HepG2 (cell line): ENCODE measurements around the gene NHERF2. TPM values are rescaled to one million over a fixed set of nuclear protein-coding genes. Genes with fewer than 3 reads are reported as not detected.

Experiments used
- ATAC-seq: fragments of 200-7000 bp; cut with Tn5 transposase; 3 replicates; pipeline ENCODE4 v1.9.1; 2020; ENCODE audit warnings: mild to moderate bottlenecking, moderate library complexity
- BruUV-seq: library from RNA; stranded (reverse); fragments of 400-500 nt; replicated peaks from 2 replicates; lab custom pipeline; 2021; lab: Mats Ljungman, UMichigan
- CTCF ChIA-PET: fragments of 300-600 bp; formaldehyde crosslinking; extraction: SDS; loops from one replicate; lab custom pipeline; 2021; ENCODE audit warnings: low total read pairs, inconsistent platforms, low intra/inter-chr PET ratio; lab: Yijun Ruan, JAX
- POLR2A ChIA-PET: fragments of 350-600 bp; sonication (Branson Sonifier 250); formaldehyde crosslinking; loops from one replicate; lab custom pipeline; 2020; ENCODE audit warnings: antibody characterized with exemption, inconsistent platforms; lab: Yijun Ruan, JAX
- DNase-seq: peaks from one replicate; pipeline ENCODE4 v3.0.0-alpha.2; 2015; ENCODE audit warnings: low spot score
- FAIRE-seq: peaks from 3 replicates; lab custom pipeline; 2011; peaks lifted over from hg19 to GRCh38; lab: Jason Lieb, UNC
- H2AFZ ChIP-seq: one replicate; pipeline ENCODE4 v1.6.1; 2011; ENCODE audit warnings: low read length, inconsistent platforms
- H3K27ac ChIP-seq: fragments of 300-600 bp; 3 replicates; pipeline ENCODE4 v1.8.0; 2011; ENCODE audit warnings: mixed run types, mild to moderate bottlenecking, mixed read lengths, low read length, inconsistent platforms; ENCODE audit not compliant: insufficient read depth; ENCODE audit errors: extremely low read length
- H3K27me3 ChIP-seq, 2 experiments: fragments of 200-600 bp in 1 of 2; 2 replicates in 1 of 2; 3 replicates in 1 of 2; pipeline versions ENCODE4 v1.6.0 to v1.8.0; 2011; ENCODE audit warnings: low read length in 2 of 2, mild to moderate bottlenecking in 2 of 2, moderate library complexity in 2 of 2, inconsistent platforms in 1 of 2; ENCODE audit not compliant: insufficient read depth in 2 of 2, control insufficient read depth in 1 of 2
- H3K36me3 ChIP-seq, 2 experiments: fragments of 200-600 bp in 1 of 2; replicated peaks in 1 of 2; 2 replicates in 1 of 2; 3 replicates in 1 of 2; pipeline versions ENCODE4 v1.5.1 to v1.8.0; 2011; ENCODE audit warnings: low read length in 2 of 2, inconsistent platforms in 1 of 2; ENCODE audit not compliant: insufficient read depth in 2 of 2, control insufficient read depth in 1 of 2
- H3K4me1 ChIP-seq: 2 replicates; pipeline ENCODE4 v1.5.1; 2012; ENCODE audit warnings: low read length, inconsistent platforms; ENCODE audit not compliant: insufficient read depth
- H3K4me2 ChIP-seq: 2 replicates; pipeline ENCODE4 v1.6.0; 2011; ENCODE audit warnings: low read depth, low read length, inconsistent platforms
- H3K4me3 ChIP-seq, 3 experiments: fragments of 200-600 bp in 1 of 3; sonication (generic), shearing (Covaris generic) in 1 of 3; replicated peaks in 1 of 3; 2 replicates each; pipeline ENCODE4 v1.5.1; 2011 to 2016; ENCODE audit warnings: low read length in 3 of 3, inconsistent platforms in 2 of 3, low read depth in 2 of 3, mild to moderate bottlenecking in 2 of 3, control low read depth in 1 of 3, mixed read lengths in 1 of 3; ENCODE audit not compliant: insufficient read depth in 1 of 3
- H3K79me2 ChIP-seq: one replicate; pipeline ENCODE4 v1.6.1; 2011; ENCODE audit warnings: low read length, inconsistent platforms; ENCODE audit not compliant: insufficient read depth
- H3K9ac ChIP-seq: 2 replicates; pipeline ENCODE4 v1.6.0; 2011; ENCODE audit warnings: mild to moderate bottlenecking, low read depth, low read length, inconsistent platforms; ENCODE audit not compliant: insufficient read depth
- H3K9me3 ChIP-seq: 2 replicates; pipeline ENCODE4 v1.5.1; 2012; ENCODE audit warnings: mild to moderate bottlenecking, low read length
- H4K20me1 ChIP-seq: 2 replicates; pipeline ENCODE4 v1.6.0; 2011; ENCODE audit warnings: inconsistent platforms, mild to moderate bottlenecking, low read length, moderate library complexity; ENCODE audit not compliant: insufficient read depth
- AGO2 ChIP-seq: fragments of 200-400 bp; formaldehyde crosslinking; optimal IDR thresholded peaks from 2 replicates; pipeline ENCODE3; 2017; ENCODE audit warnings: mild to moderate bottlenecking, low read depth, low read length, moderate library complexity
- AKAP8 ChIP-seq: sonication (generic); formaldehyde crosslinking; IDR thresholded peaks from 2 replicates; pipeline ENCODE4 v1.5.1; 2020; ENCODE audit warnings: mild to moderate bottlenecking, missing genetic modification reagents
- GABPB1 ChIP-seq: IDR thresholded peaks from 2 replicates; pipeline ENCODE4 v1.6.1; 2016; ENCODE audit warnings: mild to moderate bottlenecking, missing genetic modification reagents, moderate library complexity, missing compliant biosample characterization
- KDM6A ChIP-seq: IDR thresholded peaks from 2 replicates; pipeline ENCODE4 v1.6.1; 2016; ENCODE audit warnings: low read depth
- ZNF446 ChIP-seq: sonication (generic); formaldehyde crosslinking; IDR thresholded peaks from 2 replicates; pipeline ENCODE4 v1.5.0; 2020; ENCODE audit warnings: mild to moderate bottlenecking, missing genetic modification reagents
- ZNF598 ChIP-seq: sonication (generic); formaldehyde crosslinking; IDR thresholded peaks from 2 replicates; pipeline ENCODE4 v1.5.1; 2020; ENCODE audit warnings: mild to moderate bottlenecking, missing genetic modification reagents, borderline replicate concordance
- ZNF674 ChIP-seq: sonication (generic); formaldehyde crosslinking; IDR thresholded peaks from 2 replicates; pipeline ENCODE4 v1.5.0; 2020; ENCODE audit warnings: low read depth, mild to moderate bottlenecking, missing genetic modification reagents
- ZNF781 ChIP-seq: sonication (generic); formaldehyde crosslinking; IDR thresholded peaks from 2 replicates; pipeline ENCODE4 v1.5.1; 2020; ENCODE audit warnings: borderline replicate concordance, mild to moderate bottlenecking, missing genetic modification reagents; ENCODE audit errors: not compliant biosample characterization
- ZSCAN31 ChIP-seq: sonication (generic); formaldehyde crosslinking; IDR thresholded peaks from 2 replicates; pipeline ENCODE4 v1.5.0; 2020; ENCODE audit warnings: low read depth, mild to moderate bottlenecking, missing genetic modification reagents
- WGBS: methylation state at CpG from one replicate; pipeline ENCODE4 v1.1.6; 2017; ENCODE audit warnings: low lambda C conversion rate; 5-methylcytosine and 5-hydroxymethylcytosine counted together
- in situ Hi-C: cut with HindIII; loops from 2 replicates; pipeline ENCODE4 v1.10.0; 2017; ENCODE audit warnings: low pct_unique_long_range_greater_than_20kb; ENCODE audit not compliant: extremely low pct_ligation_motif_present
- intact Hi-C: fragments of 100-400 bp; cut with micrococcal nuclease; formaldehyde crosslinking; loops from one replicate; pipeline ENCODE4 v1.10.0; 2022; ENCODE audit not compliant: unreplicated experiment
- polyA plus RNA-seq, 8 experiments: library from polyadenylated mRNA; depleted of rRNA in 3 of 8; stranded (reverse) in 7 of 8; unstranded in 1 of 8; fragments of >200 nt; fragmentation: Illumina TruSeq in 4 of 8; extraction: Trizol in 4 of 8; gene quantifications; 2 replicates each; pipeline versions ENCODE4 v1.2.1 to v1.2.3, GENCODE V29; 2011 to 2016; ENCODE audit warnings: low read depth in 4 of 8, missing spikeins in 1 of 8, mixed read lengths in 1 of 8; ENCODE audit not compliant: insufficient read depth in 1 of 8
- total RNA-seq, 5 experiments: library from RNA; depleted of rRNA; stranded (reverse); fragments of >200 nt; fragmentation: Illumina TruSeq; extraction: Trizol; gene quantifications; 2 replicates each; pipeline ENCODE4 v1.2.3, GENCODE V29; 2016; ENCODE audit warnings: low read depth in 1 of 5
- TF ChIP-seq, protein P1 (sequence below), 2 experiments: fragments of 450-650 bp in 1 of 2; sonication (generic) in 1 of 2; formaldehyde crosslinking; IDR thresholded peaks; 2 replicates each; pipeline versions ENCODE4 v1.5.0 to v1.8.0; 2020 to 2022; ENCODE audit warnings: mild to moderate bottlenecking in 1 of 2, missing genetic modification reagents in 1 of 2

Gene NHERF2
- total and polyA plus RNA-seq, 2 of the 13 experiments (the other 11 are each of a cell fraction or from before 2014, with no cell fraction given), result 23.7 to 39.3 TPM

GRCh38 chr16:2078691-2079090 is 52.0 kb downstream of the NHERF2 start (continued):
- TF ChIP-seq, protein P1, sequence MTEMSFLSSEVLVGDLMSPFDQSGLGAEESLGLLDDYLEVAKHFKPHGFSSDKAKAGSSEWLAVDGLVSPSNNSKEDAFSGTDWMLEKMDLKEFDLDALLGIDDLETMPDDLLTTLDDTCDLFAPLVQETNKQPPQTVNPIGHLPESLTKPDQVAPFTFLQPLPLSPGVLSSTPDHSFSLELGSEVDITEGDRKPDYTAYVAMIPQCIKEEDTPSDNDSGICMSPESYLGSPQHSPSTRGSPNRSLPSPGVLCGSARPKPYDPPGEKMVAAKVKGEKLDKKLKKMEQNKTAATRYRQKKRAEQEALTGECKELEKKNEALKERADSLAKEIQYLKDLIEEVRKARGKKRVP (CRISPR knock-in tag; IDR thresholded peaks at IDR 0.05), result no peak
- TF ChIP-seq ZNF598 (CRISPR knock-in tag) (no peak), ZNF446 (CRISPR knock-in tag) (no peak), ZNF674 (no peak)

DNA sequence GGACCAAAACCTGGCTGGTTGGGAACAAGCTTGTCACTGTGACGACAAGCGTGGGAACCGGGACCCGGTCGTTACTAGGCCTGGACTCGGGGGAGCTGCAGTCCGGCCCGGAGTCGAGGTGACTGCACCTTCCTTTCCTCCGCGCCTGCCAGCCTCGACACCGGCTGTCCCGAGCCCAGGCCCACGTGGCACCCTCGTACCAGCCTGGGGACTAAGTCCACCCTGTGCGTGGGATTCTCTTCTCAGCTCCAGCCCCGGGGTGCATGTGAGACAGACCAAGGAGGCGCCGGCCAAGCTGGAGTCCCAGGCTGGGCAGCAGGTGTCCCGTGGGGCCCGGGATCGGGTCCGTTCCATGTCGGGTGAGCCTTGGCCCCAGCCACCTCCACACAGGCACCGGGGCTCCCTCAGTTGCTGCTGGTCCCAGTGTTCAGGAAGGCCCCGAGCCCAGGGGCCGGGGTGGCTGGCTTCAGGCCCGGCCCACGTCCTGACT is 52.7 kb downstream of the NHERF2 start:
- POLR2A ChIA-PET, result interaction anchor here (1.0 kb wide), 1 partner anchor 76 kb away, joined by 3 read pairs; the partner anchor contains the start of gene TRAF7

More for the DNA sequence above, 52.7 kb downstream of the NHERF2 start:
- H3K9ac ChIP-seq, result no peak overlapping the region
- CTCF ChIA-PET, result no interaction called here
- intact Hi-C loops, result no loop called here
- H3K27ac ChIP-seq, result no peak overlapping the region
- no peaks in the 10 kb centered on the region for H3K9me3 ChIP-seq
- no TSS peak for BruUV-seq
- H3K27me3 ChIP-seq, result no peaks in the 10 kb centered on the region
- no peak for TF ChIP-seq ZSCAN31 (CRISPR knock-in tag)
- TF ChIP-seq ZNF781 (CRISPR knock-in tag), result no peak
- peak; percentile 1 for TF ChIP-seq AGO2
- no peak for TF ChIP-seq AKAP8 (CRISPR knock-in tag)
- no peak for TF ChIP-seq GABPB1 (CRISPR knock-in tag)
- no peak for TF ChIP-seq KDM6A (CRISPR knock-in tag)
- H2AFZ ChIP-seq, result no peak overlapping the region
- ATAC-seq (no peak), DNase-seq (no peak), FAIRE-seq (no peak)
- H3K36me3 ChIP-seq, result peaks cover 13 to 14% of the 10 kb centered on the region in 2 experiments; a peak in 2 of 5 replicates
- in situ Hi-C loops, result no loop called here
- no peak overlapping the region for H3K4me3 ChIP-seq
- 97% methylated on average over 6 of the region's 30 CpGs for WGBS
- H3K79me2 ChIP-seq, result no peaks in the 10 kb centered on the region
- no peak overlapping the region for H3K4me2 ChIP-seq
- no peaks in the 10 kb centered on the region for H3K4me1 ChIP-seq
- H4K20me1 ChIP-seq, result no peaks in the 10 kb centered on the region
